Measurements from ENCODE around the gene SRC. TPM values are rescaled to one million over a fixed set of nuclear protein-coding genes. Genes with fewer than 3 reads are reported as not detected.
A peak's percentile ranks its signal among the peaks of the same experiment; 100 is the strongest.

The SRC gene
- total and polyA plus RNA-seq, 8 donors, result 21.3 to 78.4 (median 36.8) TPM

GRCh38 chr20:37347347-37347823, 1.4 kb downstream of the SRC start:
- DNase-seq, result no peak
- ATAC-seq, result no peak
- 85 to 95% methylated on average over 7 of the region's 7 CpGs for WGBS, 2 donors
- no peak for FAIRE-seq
- Histone ChIP-seq H3K27me3 (no peaks in the 10 kb centered on the region), H3K9me3 (no peaks in the 10 kb centered on the region), H3K4me1 (peaks cover 5 to 20% (median 7%) of the 10 kb centered on the region in 3 donors), H3K36me3 (no peaks in the 10 kb centered on the region), H3K4me3 (peak overlapping the region in 2 of 4 donors; percentile 65 to 69), H3K27ac (peak overlapping the region in 1 of 4 donors; percentile 84)
- intact Hi-C loops (cut with DNase I), result no loop called here
- TF ChIP-seq CTCF (IDR thresholded peaks at IDR 0.05), result no peak

- TF ChIP-seq CTCF (IDR thresholded peaks at IDR 0.05), result no peak
- Histone ChIP-seq H3K36me3 (no peaks in the 10 kb centered on the region), H3K4me1 (peaks cover 5 to 20% (median 7%) of the 10 kb centered on the region in 3 donors), H3K9me3 (no peaks in the 10 kb centered on the region), H3K27ac (no peak overlapping the region), H3K27me3 (no peaks in the 10 kb centered on the region), H3K4me3 (no peak overlapping the region)
- FAIRE-seq, result no peak
- intact Hi-C loops (cut with DNase I), result no loop called here
- ATAC-seq, result no peak
- WGBS, 2 donors, result 66 to 67% methylated on average over 11 of the region's 11 CpGs
- DNase-seq, result peak in 2 of 6 donors; percentile 15 to 30
Observed at GRCh38 chr20:37347891-37348791, 2.2 kb downstream of the SRC start.

GRCh38 chr20:37348792-37349516, 3.0 kb downstream of the SRC start:
- intact Hi-C loops (cut with DNase I), result no loop called here
- WGBS, 2 donors, result 83 to 91% methylated on average over 7 of the region's 7 CpGs
- Histone ChIP-seq H3K36me3 (no peaks in the 10 kb centered on the region), H3K4me1 (peaks cover 2 to 13% (median 5%) of the 10 kb centered on the region in 3 donors), H3K4me3 (no peak overlapping the region), H3K27ac (no peak overlapping the region), H3K27me3 (no peaks in the 10 kb centered on the region), H3K9me3 (no peaks in the 10 kb centered on the region)
- ATAC-seq, result no peak
- no peak for FAIRE-seq
- DNase-seq, result no peak
- no peak for TF ChIP-seq CTCF (IDR thresholded peaks at IDR 0.05)

- Histone ChIP-seq H3K4me1 (peaks cover 7 to 15% (median 9%) of the 10 kb centered on the region in 3 donors), H3K27me3 (no peaks in the 10 kb centered on the region), H3K4me3 (no peak overlapping the region), H3K36me3 (no peaks in the 10 kb centered on the region), H3K9me3 (no peaks in the 10 kb centered on the region), H3K27ac (no peak overlapping the region)
- TF ChIP-seq CTCF (IDR thresholded peaks at IDR 0.05), result no peak
- intact Hi-C loops (cut with DNase I), result no loop called here
- 68 to 70% methylated on average over 16 of the region's 16 CpGs for WGBS, 2 donors
- ATAC-seq (peak in 1 of 4 donors; percentile 12), DNase-seq (peak in 2 of 6 donors; percentile 18 to 47), FAIRE-seq (no peak)
Observed at GRCh38 chr20:37349517-37350491, 3.9 kb downstream of the SRC start.

All from pancreas (tissue), 10 donors.